Mammary epithelial cell (primary cell): Measurements from ENCODE around the gene NMT1.

ENCODE experiments used
- CTCF ChIP-seq, 2 donors: IDR thresholded peaks in 1 of 2; conservative IDR thresholded peaks in 1 of 2; 2 replicates each; pipeline ENCODE4 v1.5.1; 2011 to 2012; ENCODE audit warnings: inconsistent platforms in 2 of 2, low read length in 2 of 2, mild to moderate bottlenecking in 2 of 2, control low read depth in 1 of 2, low read depth in 1 of 2; ENCODE audit not compliant: insufficient read depth in 1 of 2; ENCODE audit errors: extremely low read depth in 1 of 2
- EZH2 ChIP-seq: IDR thresholded peaks from 2 replicates; pipeline ENCODE4 v1.6.1; 2012; ENCODE audit warnings: low read length, inconsistent platforms, borderline replicate concordance

- TF ChIP-seq CTCF (conservative IDR thresholded peaks at IDR 0.05 in 1 of 2, IDR thresholded peaks at IDR 0.05 in 1 of 2; ENCODE audit: extremely low read depth in 1 of 2, insufficient read depth in 1 of 2, low read depth in 1 of 2, low read length in 2 of 2), result no peak
- no peak for TF ChIP-seq EZH2
Measured at GRCh38 chr17:45022655-45023339, 38.3 kb upstream of the NMT1 start.
